ENCODE data around the gene PSME3IP1.

DNA sequence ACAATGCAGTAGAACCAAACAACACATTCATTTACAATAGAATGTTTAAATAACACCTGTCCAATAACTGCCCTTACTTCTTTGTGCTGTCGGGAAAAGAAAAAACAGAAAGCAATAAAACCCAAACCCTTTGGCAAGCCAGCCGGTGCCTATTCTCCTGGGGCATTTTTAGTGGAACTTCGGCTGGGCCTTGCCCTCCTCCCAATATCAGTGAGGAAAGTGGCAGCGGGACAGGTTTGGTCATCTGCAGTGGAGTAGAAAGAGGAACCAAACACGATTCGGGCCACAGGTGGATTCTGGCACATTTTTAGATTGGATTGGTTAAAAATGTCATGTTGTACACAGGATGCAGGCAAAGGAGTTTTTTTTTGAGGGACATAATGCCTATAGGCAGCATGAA, 32.0 kb downstream of the PSME3IP1 start:
- TF ChIP-seq, protein P1, sequence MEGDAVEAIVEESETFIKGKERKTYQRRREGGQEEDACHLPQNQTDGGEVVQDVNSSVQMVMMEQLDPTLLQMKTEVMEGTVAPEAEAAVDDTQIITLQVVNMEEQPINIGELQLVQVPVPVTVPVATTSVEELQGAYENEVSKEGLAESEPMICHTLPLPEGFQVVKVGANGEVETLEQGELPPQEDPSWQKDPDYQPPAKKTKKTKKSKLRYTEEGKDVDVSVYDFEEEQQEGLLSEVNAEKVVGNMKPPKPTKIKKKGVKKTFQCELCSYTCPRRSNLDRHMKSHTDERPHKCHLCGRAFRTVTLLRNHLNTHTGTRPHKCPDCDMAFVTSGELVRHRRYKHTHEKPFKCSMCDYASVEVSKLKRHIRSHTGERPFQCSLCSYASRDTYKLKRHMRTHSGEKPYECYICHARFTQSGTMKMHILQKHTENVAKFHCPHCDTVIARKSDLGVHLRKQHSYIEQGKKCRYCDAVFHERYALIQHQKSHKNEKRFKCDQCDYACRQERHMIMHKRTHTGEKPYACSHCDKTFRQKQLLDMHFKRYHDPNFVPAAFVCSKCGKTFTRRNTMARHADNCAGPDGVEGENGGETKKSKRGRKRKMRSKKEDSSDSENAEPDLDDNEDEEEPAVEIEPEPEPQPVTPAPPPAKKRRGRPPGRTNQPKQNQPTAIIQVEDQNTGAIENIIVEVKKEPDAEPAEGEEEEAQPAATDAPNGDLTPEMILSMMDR (conservative IDR thresholded peaks at IDR 0.05) = no peak
- no peak for TF ChIP-seq ZFX (IDR thresholded peaks at IDR 0.05)
